Lower leg skin (tissue), 3 donors: Measurements from ENCODE around the gene ANKFN1.

Experiments used
- CTCF ChIP-seq, 3 donors: fragments of 450-650 bp; IDR thresholded peaks; one replicate each; pipeline ENCODE4 v1.5.1; 2016; ENCODE audit warnings: antibody characterized with exemption in 3 of 3, mild to moderate bottlenecking in 3 of 3, moderate library complexity in 2 of 3
- POLR2A ChIP-seq, 2 donors: fragments of 450-650 bp; IDR thresholded peaks; one replicate each; pipeline ENCODE4 v1.6.1; 2016 to 2017; ENCODE audit warnings: antibody characterized with exemption in 2 of 2, mild to moderate bottlenecking in 1 of 2, moderate library complexity in 1 of 2

GRCh38 chr17:56158915-56159825, 5.9 kb downstream of the ANKFN1 start:
- TF ChIP-seq CTCF (IDR thresholded peaks at IDR 0.05) = no peak
- TF ChIP-seq POLR2A (IDR thresholded peaks at IDR 0.05) = no peak
